ENCODE data around the gene CEMIP. TPM values are rescaled to one million over a fixed set of nuclear protein-coding genes. Genes with fewer than 3 reads are reported as not detected.

The CEMIP gene
- total and polyA plus RNA-seq, 2 experiments from 2014 or later = 0.27 to 2.1 TPM

DNA sequence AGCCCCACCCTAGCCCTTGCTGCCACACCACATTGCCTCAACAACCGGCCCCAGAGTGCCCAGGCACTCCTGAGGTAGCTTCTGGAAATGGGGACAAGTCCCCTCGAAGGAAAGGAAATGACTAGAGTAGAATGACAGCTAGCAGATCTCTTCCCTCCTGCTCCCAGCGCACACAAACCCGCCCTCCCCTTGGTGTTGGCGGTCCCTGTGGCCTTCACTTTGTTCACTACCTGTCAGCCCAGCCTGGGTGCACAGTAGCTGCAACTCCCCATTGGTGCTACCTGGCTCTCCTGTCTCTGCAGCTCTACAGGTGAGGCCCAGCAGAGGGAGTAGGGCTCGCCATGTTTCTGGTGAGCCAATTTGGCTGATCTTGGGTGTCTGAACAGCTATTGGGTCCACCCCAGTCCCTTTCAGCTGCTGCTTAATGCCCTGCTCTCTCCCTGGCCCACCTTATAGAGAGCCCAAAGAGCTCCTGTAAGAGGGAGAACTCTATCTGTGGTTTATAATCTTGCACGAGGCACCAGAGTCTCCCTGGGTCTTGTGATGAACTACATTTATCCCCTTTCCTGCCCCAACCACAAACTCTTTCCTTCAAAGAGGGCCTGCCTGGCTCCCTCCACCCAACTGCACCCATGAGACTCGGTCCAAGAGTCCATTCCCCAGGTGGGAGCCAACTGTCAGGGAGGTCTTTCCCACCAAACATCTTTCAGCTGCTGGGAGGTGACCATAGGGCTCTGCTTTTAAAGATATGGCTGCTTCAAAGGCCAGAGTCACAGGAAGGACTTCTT, 171.3 kb downstream of the CEMIP start:
- DNase-seq (ENCODE audit: low spot score) (no peak), ATAC-seq (no peak)
- Histone ChIP-seq H3K79me2 (replicated peaks; ENCODE audit: insufficient read depth) (no peaks in the 10 kb centered on the region), H4K20me1 (replicated peaks; ENCODE audit: insufficient read depth) (no peaks in the 10 kb centered on the region), H3K4me2 (no peak overlapping the region), H3F3A (replicated peaks; ENCODE audit: low read depth) (no peaks in the 10 kb centered on the region), H3K27ac (ENCODE audit: low read depth) (no peak overlapping the region), H2AFZ (no peak overlapping the region), H3K9me2 (ENCODE audit: insufficient read depth) (no peaks in the 10 kb centered on the region), H3K36me3 (ENCODE audit: insufficient read depth) (peaks cover 3% of the 10 kb centered on the region; the same call in 1 of the 2 replicates), H3K4me3 (no peak overlapping the region), H3K27me3 (ENCODE audit: insufficient read depth) (no peaks in the 10 kb centered on the region), H3K4me1 (ENCODE audit: insufficient read depth) (peaks cover 12% of the 10 kb centered on the region)
- TF ChIP-seq, protein P1, sequence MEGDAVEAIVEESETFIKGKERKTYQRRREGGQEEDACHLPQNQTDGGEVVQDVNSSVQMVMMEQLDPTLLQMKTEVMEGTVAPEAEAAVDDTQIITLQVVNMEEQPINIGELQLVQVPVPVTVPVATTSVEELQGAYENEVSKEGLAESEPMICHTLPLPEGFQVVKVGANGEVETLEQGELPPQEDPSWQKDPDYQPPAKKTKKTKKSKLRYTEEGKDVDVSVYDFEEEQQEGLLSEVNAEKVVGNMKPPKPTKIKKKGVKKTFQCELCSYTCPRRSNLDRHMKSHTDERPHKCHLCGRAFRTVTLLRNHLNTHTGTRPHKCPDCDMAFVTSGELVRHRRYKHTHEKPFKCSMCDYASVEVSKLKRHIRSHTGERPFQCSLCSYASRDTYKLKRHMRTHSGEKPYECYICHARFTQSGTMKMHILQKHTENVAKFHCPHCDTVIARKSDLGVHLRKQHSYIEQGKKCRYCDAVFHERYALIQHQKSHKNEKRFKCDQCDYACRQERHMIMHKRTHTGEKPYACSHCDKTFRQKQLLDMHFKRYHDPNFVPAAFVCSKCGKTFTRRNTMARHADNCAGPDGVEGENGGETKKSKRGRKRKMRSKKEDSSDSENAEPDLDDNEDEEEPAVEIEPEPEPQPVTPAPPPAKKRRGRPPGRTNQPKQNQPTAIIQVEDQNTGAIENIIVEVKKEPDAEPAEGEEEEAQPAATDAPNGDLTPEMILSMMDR (conservative IDR thresholded peaks at IDR 0.05; ENCODE audit: low read depth in 2 of 2) = 0 out of 4 replicates have a peak, but pooled peaks of 1 of the 2 experiments have one; percentile 14
- TF ChIP-seq, protein P2, sequence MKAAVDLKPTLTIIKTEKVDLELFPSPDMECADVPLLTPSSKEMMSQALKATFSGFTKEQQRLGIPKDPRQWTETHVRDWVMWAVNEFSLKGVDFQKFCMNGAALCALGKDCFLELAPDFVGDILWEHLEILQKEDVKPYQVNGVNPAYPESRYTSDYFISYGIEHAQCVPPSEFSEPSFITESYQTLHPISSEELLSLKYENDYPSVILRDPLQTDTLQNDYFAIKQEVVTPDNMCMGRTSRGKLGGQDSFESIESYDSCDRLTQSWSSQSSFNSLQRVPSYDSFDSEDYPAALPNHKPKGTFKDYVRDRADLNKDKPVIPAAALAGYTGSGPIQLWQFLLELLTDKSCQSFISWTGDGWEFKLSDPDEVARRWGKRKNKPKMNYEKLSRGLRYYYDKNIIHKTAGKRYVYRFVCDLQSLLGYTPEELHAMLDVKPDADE (IDR thresholded peaks at IDR 0.05) = no peak
- Mint-ChIP-seq H3K9me3 (no peaks in the 10 kb centered on the region), H3K36me3 (ENCODE audit: low read depth) (peaks cover 39% of the 10 kb centered on the region), H3K27ac (0 out of 2 replicates have a peak overlapping the region, but pooled peaks have one; percentile 16), H3K27me3 (ENCODE audit: insufficient read depth, low read depth, poor library complexity) (peaks cover 15% of the 10 kb centered on the region), H3K4me3 (no peak overlapping the region), H3K4me1 (peaks cover 25% of the 10 kb centered on the region)

DNA sequence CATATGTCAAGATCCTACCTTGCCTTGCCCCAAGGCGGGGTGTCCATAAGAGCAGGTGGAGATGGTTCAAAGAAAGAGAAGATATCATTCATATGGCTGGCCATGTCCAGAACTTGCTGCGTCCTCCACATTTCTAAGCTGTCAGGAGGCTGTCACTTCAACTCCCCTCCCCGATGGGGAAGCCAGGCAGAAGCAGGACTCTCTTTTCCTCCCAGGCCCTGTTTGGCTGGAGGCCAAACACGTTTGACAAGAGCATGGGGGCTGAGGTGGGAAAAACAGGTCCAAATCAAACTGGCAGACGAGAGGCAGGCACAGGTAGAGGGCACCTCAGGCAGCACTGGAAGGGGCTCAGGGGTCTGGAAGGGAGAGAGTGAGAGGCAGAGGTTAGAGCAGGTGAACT, 172.8 kb downstream of the CEMIP start:
- H3K4me3 ChIP-seq = no peak overlapping the region
- Mint-ChIP-seq H3K27me3 (ENCODE audit: insufficient read depth, low read depth, poor library complexity) (peaks cover 15% of the 10 kb centered on the region), H3K4me3 (no peak overlapping the region), H3K27ac (no peak overlapping the region; the same call in 1 of the 2 replicates), H3K4me1 (peaks cover 28% of the 10 kb centered on the region), H3K36me3 (ENCODE audit: low read depth) (peaks cover 31% of the 10 kb centered on the region), H3K9me3 (no peaks in the 10 kb centered on the region)
- H3K4me1 ChIP-seq (ENCODE audit: insufficient read depth) = peaks cover 12% of the 10 kb centered on the region
- ATAC-seq (no peak), DNase-seq (ENCODE audit: low spot score) (no peak)
- H3K79me2 ChIP-seq (replicated peaks; ENCODE audit: insufficient read depth) = no peaks in the 10 kb centered on the region
- no peaks in the 10 kb centered on the region for H3K27me3 ChIP-seq (ENCODE audit: insufficient read depth)
- H4K20me1 ChIP-seq (replicated peaks; ENCODE audit: insufficient read depth) = no peaks in the 10 kb centered on the region
- H3K9me2 ChIP-seq (ENCODE audit: insufficient read depth) = no peaks in the 10 kb centered on the region
- H3K4me2 ChIP-seq = no peak overlapping the region
- no peak overlapping the region for H2AFZ ChIP-seq
- no peaks in the 10 kb centered on the region for H3F3A ChIP-seq (replicated peaks; ENCODE audit: low read depth)
- no peak overlapping the region for H3K27ac ChIP-seq (ENCODE audit: low read depth)
- peaks cover 3% of the 10 kb centered on the region; the same call in 1 of the 2 replicates for H3K36me3 ChIP-seq (ENCODE audit: insufficient read depth)
- TF ChIP-seq CREB1 (CRISPR knock-in tag; IDR thresholded peaks at IDR 0.05; ENCODE audit: low read depth) (no peak), NANOG (IDR thresholded peaks at IDR 0.05; ENCODE audit: borderline replicate concordance) (no peak), JUNB (IDR thresholded peaks at IDR 0.05; ENCODE audit: unreplicated experiment) (no peak), STAT1 (IDR thresholded peaks at IDR 0.05; ENCODE audit: unreplicated experiment) (no peak), ZNF114 (CRISPR knock-in tag; IDR thresholded peaks at IDR 0.05) (no peak)
- TF ChIP-seq, protein P2 (IDR thresholded peaks at IDR 0.05) = no peak
- TF ChIP-seq, protein P3, sequence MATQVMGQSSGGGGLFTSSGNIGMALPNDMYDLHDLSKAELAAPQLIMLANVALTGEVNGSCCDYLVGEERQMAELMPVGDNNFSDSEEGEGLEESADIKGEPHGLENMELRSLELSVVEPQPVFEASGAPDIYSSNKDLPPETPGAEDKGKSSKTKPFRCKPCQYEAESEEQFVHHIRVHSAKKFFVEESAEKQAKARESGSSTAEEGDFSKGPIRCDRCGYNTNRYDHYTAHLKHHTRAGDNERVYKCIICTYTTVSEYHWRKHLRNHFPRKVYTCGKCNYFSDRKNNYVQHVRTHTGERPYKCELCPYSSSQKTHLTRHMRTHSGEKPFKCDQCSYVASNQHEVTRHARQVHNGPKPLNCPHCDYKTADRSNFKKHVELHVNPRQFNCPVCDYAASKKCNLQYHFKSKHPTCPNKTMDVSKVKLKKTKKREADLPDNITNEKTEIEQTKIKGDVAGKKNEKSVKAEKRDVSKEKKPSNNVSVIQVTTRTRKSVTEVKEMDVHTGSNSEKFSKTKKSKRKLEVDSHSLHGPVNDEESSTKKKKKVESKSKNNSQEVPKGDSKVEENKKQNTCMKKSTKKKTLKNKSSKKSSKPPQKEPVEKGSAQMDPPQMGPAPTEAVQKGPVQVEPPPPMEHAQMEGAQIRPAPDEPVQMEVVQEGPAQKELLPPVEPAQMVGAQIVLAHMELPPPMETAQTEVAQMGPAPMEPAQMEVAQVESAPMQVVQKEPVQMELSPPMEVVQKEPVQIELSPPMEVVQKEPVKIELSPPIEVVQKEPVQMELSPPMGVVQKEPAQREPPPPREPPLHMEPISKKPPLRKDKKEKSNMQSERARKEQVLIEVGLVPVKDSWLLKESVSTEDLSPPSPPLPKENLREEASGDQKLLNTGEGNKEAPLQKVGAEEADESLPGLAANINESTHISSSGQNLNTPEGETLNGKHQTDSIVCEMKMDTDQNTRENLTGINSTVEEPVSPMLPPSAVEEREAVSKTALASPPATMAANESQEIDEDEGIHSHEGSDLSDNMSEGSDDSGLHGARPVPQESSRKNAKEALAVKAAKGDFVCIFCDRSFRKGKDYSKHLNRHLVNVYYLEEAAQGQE (IDR thresholded peaks at IDR 0.05; ENCODE audit: unreplicated experiment) = no peak
